Stimulated activated CD8-positive, alpha-beta memory T cell treated with anti-CD3 and anti-CD28 coated beads, Interleukin-4, amount 100 ng/mL, for 1 hour (primary cell): ENCODE measurements around the gene TDO2.
"Not testable (repeated sequence)": the region's sequence is repeated elsewhere in the genome, so short reads cannot be mapped to it uniquely, and the experiment has no call there.

Experiments
- DNase-seq, 2 donors: peaks; one replicate each; pipeline ENCODE4 v3.0.0-alpha.2; 2020; ENCODE audit warnings: low read depth in 2 of 2, low spot score in 1 of 2

Gene TDO2

DNA sequence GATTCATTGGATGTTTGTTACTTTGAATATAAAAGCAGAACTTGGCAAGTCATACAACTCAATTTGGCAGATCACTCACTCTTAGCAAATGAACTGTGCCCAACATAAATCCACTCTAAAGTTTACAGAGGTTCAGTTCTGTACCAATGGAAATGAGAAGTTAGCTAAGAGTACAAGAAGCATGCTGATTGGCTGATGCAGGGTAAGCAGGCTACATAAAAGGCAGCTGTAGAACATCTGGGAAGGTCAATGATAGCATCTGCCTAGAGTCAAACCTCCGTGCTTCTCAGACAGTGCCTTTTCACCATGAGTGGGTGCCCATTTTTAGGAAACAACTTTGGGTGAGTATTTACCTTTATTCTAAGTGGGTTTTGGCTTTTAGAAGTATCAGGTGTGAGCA is at the start of gene TDO2:
Gene TDO2 (plus strand): TSS at position 244 of the 400 bp plus-strand sequence. CDS start 63 bp downstream, at position 307.
- no peak for DNase-seq

- no peak for DNase-seq
Observed at GRCh38 chr4:155854582-155855226, 48.8 kb upstream of the TDO2 start.

- DNase-seq: no peak
Observed at GRCh38 chr4:155855897-155856296, 47.6 kb upstream of the TDO2 start.

GRCh38 chr4:155866177-155866576 is 37.3 kb upstream of the TDO2 start, which contains the start of gene ASIC5:
TSS of gene ASIC5 (minus strand) at chr4:155866277. CDS start at chr4:155866226, 51 bp downstream.
- DNase-seq: no peak

GRCh38 chr4:155875878-155876277 is 27.6 kb upstream of the TDO2 start:
- DNase-seq: no peak

GRCh38 chr4:155877971-155878370 is 25.5 kb upstream of the TDO2 start:
- no peak for DNase-seq

DNA sequence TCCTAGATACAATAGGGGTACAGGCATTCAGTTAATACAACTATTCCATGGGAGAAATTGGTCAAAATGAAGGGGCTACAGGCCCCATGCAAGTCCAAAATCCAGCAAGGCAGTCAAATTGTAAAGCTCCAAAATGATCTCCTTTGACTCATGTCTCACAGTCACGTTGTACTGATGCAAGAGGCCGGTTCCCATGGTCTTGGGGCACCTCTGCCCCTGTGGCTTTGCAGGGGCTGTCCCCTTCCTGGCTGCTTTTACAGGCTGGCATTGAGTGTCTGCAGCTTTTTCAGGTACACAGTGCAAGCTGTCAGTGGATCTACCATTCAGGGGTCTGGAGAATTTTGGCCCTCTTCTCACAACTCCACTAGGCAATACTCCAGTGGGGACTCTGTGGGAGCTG is 24.9 kb upstream of the TDO2 start:
- no peak for DNase-seq

GRCh38 chr4:155879767-155880166 is 23.7 kb upstream of the TDO2 start:
- no peak for DNase-seq

DNA sequence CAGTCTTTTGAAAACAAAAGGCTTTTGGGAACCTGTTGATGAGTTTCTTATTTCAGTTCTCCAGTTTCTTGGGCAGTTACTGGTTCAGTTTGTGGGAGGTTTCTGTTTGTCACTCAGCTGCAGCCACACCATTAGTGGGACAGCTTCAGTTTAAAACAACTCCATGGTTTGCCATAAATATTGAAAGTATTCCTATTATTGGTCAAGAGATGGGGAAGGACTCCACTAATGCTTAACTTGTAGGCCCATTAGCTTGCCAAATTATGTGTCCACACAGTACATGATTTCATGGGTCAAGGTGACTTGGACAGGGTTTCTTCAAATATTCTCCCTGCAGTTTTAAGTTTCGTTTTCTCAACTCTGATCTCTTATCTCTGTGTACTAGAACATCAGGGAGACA is 21.9 kb upstream of the TDO2 start:
- no peak for DNase-seq

GRCh38 chr4:155883895-155884294 is 19.6 kb upstream of the TDO2 start:
- no peak for DNase-seq

- no peak for DNase-seq
Observed at GRCh38 chr4:155885666-155886065, 17.8 kb upstream of the TDO2 start.

- no peak for DNase-seq
Observed at GRCh38 chr4:155887045-155887444, 16.5 kb upstream of the TDO2 start.

GRCh38 chr4:155887847-155888570 is 15.5 kb upstream of the TDO2 start:
- DNase-seq: no peak

- no peak for DNase-seq
Observed at GRCh38 chr4:155889031-155889793, 14.3 kb upstream of the TDO2 start.

DNA sequence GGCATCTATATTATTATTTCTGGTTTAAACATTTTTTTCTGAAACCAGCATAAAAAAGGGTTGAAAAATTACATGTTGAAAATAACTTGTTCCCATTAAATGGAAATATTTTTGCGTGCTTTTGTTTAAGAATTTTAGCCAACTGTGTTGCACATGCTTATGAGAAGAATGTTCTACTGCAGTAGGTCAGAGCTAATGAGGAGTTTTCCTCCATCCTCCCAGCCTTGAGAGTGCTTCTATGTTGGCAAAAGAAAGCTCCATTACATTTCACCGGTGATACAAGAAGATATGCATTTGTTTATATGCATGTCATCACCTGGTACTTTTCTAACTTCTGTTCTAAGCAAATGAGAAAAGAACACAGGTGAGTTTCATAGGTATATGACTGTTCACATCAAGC is 13.6 kb upstream of the TDO2 start:
- DNase-seq: no peak

- no peak for DNase-seq
Observed at GRCh38 chr4:155891058-155891457, 12.4 kb upstream of the TDO2 start.

GRCh38 chr4:155898371-155898770 is 5.1 kb upstream of the TDO2 start:
- not testable (repeated sequence) for DNase-seq

DNA sequence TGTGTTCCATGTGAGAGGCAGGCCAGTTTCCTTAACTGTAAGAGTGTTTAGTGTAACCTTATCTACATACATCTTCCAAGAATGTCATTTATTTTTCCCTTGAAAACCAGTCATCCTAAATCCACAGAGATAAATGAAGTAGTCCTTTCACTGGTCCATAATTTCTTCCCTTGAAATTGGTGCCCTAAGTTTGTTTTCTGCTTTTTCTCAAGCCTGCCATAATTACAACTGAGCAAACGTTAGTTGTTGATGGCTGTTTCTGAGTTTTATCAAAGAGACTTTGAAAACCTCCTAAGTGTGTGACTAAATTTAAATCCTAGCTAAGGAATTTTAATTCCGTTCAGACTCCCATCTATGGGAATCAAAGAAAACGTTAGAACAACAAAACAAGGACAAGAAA is 3.6 kb upstream of the TDO2 start:
- DNase-seq: no peak

DNA sequence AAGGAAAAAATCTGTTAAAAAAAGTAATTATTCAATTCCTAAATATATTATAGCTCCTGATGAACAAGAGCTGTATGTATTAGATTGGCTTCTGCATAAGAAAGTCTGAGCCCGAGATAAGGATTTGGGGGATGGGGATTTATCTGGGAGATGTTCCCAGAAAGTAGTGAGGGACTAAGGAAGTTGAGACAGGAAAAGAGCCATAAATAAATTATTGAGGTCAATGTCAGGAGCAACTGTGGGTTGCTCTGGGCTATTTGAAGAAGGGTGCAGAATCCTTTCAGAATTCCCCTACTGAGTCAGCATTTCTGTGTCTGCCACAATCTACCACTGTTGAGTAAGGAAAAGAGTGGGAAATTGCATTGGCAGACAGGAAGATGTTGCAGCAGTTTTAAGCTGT is 3.1 kb upstream of the TDO2 start:
- DNase-seq: no peak

- DNase-seq: no peak
Observed at GRCh38 chr4:155901013-155901412, 2.5 kb upstream of the TDO2 start.

DNA sequence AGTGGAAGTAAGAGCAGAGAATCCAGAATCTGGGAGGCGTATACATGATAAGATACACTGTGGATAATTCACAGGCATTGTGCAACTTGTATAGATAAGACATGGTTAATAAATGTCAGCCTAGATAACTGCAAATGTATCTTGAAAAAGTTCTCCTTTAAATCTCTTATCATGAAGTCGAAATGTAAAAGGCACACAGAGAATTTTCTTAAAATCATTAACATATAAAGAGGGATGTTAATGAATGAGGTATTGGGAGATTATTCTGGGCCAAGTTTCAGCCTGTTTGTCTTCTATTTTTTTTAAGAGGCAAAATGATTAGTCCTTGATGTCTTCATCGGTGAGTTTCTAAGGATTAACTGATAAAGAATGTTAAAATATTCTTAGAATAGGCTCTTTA is 835 bp downstream of the TDO2 start:
- DNase-seq: no peak
